GM12878 (cell line): ENCODE results near the gene STK40. TPM values are rescaled to one million over a fixed set of nuclear protein-coding genes. Genes with fewer than 3 reads are reported as not detected.

ENCODE experiments used
- MLLT1 ChIP-seq: fragments of 450-650 bp; IDR thresholded peaks from 2 replicates; pipeline ENCODE4 v1.6.1; 2016; ENCODE audit warnings: mild to moderate bottlenecking
- polyA plus RNA-seq, 11 experiments: library from polyadenylated mRNA; depleted of rRNA in 4 of 11; unstranded in 6 of 11; stranded (reverse) in 5 of 11; fragments of >200 nt; fragmentation: Nextera tagmentation in 4 of 11; fragmentation: Illumina TruSeq in 1 of 11; extraction: Ambion mirVana in 4 of 11; extraction: Trizol in 1 of 11; gene quantifications; 1 replicate in 1 of 11; 2 replicates in 10 of 11; pipeline versions ENCODE4 v1.2.1 to v1.2.3, GENCODE V29; 2011 to 2016; ENCODE audit warnings: inconsistent platforms in 2 of 11, missing spikeins in 2 of 11, low read depth in 1 of 11
- total RNA-seq, 4 experiments: library from RNA; depleted of rRNA in 3 of 4; stranded (reverse); fragments of >200 nt in 3 of 4; fragmentation: Illumina TruSeq in 1 of 4; extraction: Trizol in 1 of 4; gene quantifications; 2 replicates each; pipeline versions ENCODE4 v1.2.1 to v1.2.3, GENCODE V29; 2013 to 2021
- TF ChIP-seq, protein P1 (sequence below): fragments of 450-650 bp; IDR thresholded peaks from 2 replicates; pipeline ENCODE4 v1.6.1; 2017; ENCODE audit warnings: antibody characterized with exemption, mild to moderate bottlenecking, moderate library complexity
- TF ChIP-seq, protein P2 (sequence below): fragments of 450-650 bp; IDR thresholded peaks from 2 replicates; pipeline ENCODE4 v1.6.1; 2017; ENCODE audit warnings: low read depth, mild to moderate bottlenecking, moderate library complexity

Gene STK40
- total and polyA plus RNA-seq, 10 of the 15 experiments (the other 5 are each of a cell fraction or from before 2014, with no cell fraction given): 0.27 to 51.0 (median 29.5) TPM

GRCh38 chr1:36387141-36387949 lies 1.6 kb upstream of the STK40 start (continued):
- TF ChIP-seq, protein P1, sequence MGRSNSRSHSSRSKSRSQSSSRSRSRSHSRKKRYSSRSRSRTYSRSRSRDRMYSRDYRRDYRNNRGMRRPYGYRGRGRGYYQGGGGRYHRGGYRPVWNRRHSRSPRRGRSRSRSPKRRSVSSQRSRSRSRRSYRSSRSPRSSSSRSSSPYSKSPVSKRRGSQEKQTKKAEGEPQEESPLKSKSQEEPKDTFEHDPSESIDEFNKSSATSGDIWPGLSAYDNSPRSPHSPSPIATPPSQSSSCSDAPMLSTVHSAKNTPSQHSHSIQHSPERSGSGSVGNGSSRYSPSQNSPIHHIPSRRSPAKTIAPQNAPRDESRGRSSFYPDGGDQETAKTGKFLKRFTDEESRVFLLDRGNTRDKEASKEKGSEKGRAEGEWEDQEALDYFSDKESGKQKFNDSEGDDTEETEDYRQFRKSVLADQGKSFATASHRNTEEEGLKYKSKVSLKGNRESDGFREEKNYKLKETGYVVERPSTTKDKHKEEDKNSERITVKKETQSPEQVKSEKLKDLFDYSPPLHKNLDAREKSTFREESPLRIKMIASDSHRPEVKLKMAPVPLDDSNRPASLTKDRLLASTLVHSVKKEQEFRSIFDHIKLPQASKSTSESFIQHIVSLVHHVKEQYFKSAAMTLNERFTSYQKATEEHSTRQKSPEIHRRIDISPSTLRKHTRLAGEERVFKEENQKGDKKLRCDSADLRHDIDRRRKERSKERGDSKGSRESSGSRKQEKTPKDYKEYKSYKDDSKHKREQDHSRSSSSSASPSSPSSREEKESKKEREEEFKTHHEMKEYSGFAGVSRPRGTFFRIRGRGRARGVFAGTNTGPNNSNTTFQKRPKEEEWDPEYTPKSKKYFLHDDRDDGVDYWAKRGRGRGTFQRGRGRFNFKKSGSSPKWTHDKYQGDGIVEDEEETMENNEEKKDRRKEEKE: no peak
- TF ChIP-seq MLLT1: peak; percentile 47; the same call in 1 of the 2 replicates
- TF ChIP-seq, protein P2, sequence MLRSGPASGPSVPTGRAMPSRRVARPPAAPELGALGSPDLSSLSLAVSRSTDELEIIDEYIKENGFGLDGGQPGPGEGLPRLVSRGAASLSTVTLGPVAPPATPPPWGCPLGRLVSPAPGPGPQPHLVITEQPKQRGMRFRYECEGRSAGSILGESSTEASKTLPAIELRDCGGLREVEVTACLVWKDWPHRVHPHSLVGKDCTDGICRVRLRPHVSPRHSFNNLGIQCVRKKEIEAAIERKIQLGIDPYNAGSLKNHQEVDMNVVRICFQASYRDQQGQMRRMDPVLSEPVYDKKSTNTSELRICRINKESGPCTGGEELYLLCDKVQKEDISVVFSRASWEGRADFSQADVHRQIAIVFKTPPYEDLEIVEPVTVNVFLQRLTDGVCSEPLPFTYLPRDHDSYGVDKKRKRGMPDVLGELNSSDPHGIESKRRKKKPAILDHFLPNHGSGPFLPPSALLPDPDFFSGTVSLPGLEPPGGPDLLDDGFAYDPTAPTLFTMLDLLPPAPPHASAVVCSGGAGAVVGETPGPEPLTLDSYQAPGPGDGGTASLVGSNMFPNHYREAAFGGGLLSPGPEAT: no peak
